ENCODE measurements around the gene CASP2.

The CASP2 gene

DNA sequence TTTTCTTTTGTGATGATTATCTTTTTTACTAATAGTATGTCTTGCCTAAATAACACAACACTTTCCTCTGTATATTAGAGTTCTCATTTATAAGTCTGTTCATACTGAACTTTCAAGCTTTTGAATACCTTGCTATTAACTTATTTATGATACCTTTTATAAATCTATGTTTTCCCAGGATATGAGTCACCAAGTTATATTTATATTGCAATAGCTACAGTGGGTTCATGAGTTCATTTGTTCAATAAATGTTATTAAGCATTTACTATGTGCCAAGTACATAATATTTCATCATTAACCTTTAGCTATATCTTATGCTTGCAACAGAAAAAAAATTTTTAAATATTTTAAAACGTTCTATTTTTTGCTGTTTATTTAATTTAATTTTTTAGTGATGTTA lies 46.1 kb downstream of the CASP2 start:
- no peak for DNase-seq (ENCODE audit: low read depth)

- no peak for DNase-seq (ENCODE audit: low read depth)
Measured at GRCh38 chr7:143337216-143337615, 49.1 kb downstream of the CASP2 start.

DNA sequence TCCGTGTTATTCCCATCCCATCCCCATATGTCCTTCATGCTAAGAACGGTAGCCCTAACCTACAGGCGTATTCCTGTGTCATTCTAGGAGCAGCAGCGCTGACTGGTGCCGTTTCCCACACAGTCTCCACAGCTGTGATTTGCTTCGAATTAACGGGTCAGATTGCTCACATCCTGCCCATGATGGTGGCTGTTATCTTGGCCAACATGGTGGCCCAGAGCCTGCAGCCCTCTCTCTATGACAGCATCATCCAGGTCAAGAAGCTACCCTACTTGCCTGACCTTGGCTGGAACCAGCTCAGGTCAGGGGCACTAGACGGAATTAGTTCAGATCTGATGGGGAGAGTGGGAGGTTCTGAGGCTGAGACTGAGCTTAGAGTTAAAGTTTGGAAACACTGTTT lies 53.7 kb downstream of the CASP2 start:
- DNase-seq (ENCODE audit: low read depth) = no peak

DNA sequence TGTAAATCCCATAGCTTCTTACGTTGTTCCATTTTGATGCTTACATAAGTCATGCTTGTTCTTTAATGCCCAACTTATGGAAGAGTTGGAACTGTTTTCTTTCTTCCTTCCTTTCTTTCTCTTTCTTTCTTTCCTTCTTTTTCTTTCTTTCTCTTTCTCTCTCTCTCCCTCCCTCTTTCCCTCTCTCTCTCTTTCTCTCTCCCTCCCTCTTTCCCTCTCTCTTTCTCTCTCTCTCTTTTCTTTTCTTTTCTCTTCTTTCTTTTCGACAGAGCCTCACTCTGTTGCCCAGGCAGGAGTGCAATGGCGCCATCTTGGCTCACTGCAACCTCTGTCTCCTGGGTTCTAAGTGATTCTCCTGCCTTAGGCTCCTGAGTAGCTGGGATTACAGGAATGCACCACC lies 55.4 kb downstream of the CASP2 start:
- no peak for DNase-seq (ENCODE audit: low read depth)

- DNase-seq (ENCODE audit: low read depth) = peak; percentile 39
Measured at GRCh38 chr7:143345428-143345900, 57.3 kb downstream of the CASP2 start.

DNA sequence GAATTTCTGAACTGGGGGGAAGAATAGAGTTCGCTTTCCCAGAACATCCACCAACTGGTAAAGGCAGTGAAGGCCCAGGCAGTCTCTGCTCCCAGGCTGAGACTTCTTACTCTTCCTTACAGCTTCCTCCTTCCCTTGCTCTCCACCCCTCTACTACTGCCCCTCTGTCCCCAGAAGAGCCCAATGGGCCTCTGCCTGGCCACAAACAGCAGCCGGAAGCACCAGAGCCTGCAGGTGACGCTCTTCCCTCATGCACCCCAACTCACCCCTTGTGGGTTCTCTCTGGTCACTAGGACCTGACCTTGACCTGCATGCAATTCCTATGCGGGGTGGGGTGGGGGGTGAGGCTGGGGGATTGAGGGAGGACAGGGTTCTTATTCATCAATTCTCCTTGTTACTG lies 57.9 kb downstream of the CASP2 start:
- no peak for DNase-seq (ENCODE audit: low read depth)

- DNase-seq (ENCODE audit: low read depth) = no peak
Measured at GRCh38 chr7:143347950-143348349, 59.8 kb downstream of the CASP2 start.

GRCh38 chr7:143351060-143351459 lies 62.9 kb downstream of the CASP2 start:
- no peak for DNase-seq (ENCODE audit: low read depth)

- DNase-seq (ENCODE audit: low read depth) = no peak
Measured at GRCh38 chr7:143351574-143351973, 63.4 kb downstream of the CASP2 start.

- no peak for DNase-seq (ENCODE audit: low read depth)
Measured at GRCh38 chr7:143352531-143353002, 64.4 kb downstream of the CASP2 start.

DNA sequence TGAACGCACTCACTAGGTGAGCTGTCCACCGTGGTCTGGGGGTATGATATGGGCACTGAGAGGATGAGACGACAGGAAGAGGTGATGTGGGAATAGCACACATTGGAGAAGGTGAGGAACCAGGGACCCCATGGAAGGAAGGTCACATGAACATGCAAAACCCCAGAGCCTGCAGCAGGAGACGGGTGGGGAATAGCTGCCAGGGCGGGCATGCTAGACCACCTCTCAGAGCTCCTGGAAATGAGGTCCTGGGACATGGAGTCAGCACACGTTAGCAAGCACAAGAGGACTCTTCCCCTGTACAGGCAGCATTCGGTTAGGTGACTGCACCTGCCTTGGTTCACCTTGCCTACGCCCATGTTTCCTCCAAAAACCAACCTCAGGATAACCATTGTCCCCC lies 66.2 kb downstream of the CASP2 start:
- DNase-seq (ENCODE audit: low read depth) = no peak

DNA sequence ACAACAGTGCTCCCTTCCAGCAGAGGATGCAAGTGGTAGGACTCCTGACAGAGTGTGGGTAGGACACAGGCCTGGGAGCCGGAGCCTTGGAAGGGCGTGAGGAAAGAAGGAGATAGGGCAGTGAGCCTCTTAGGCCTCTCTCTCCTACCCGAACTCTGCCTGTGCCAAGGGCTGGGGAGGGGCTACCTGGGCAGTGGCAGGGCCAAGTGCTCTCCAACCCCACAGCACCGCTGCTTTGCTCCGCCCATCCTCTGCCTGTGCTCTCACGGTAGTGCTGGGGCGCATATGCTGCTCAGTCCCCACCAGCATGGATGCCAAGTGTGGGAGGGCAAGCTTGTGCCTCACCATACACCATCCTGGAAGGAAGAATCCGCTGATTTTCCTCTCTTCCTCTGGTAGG lies 66.8 kb downstream of the CASP2 start:
- no peak for DNase-seq (ENCODE audit: low read depth)

DNA sequence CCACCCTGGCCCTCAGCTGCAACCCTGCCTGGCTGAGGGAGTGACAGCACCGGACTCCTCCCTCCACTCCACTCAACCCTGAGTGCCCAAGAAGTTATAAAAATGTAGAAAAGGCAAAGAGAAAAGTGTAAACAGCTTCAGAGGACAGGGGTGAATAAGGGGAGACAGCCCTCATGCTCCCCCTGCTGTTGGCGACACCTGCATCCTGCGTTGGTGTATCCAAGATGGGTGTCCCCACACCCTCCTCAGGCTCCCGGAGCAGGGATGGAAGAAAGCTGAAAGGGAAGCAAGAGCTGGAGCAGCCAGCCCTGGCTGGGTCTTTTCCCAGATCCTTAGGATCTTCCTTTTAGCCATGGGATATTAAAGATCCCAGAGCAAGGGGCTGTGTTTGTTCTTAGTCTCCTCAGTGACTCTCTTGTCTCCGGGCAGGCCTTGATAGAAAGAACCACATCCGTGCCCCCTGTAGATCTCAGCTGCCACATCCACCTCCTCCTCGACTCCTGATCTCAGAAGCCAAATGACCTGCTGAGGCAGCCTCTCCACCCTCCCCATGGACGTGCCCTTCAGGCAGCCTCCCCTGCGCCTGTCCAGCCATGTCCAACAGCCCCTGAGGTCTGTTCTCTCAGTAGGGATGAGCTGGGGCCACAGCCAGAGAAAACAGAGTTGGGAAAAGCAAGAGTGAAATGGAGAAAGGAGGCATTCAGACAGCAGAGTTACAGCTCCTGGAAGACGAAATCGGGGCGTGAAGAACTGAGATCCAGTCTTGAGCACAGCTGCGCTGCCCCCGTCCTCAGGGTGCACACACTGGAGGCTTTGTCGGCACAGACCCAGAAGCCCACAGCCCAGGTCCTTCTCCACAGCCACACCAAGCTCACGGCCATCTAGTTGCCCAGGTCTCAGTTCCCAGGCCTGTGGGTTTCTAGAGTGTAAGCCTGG lies 67.6 kb downstream of the CASP2 start:
- DNase-seq (ENCODE audit: low read depth) = no peak

GRCh38 chr7:143356414-143357050 lies 68.4 kb downstream of the CASP2 start:
- DNase-seq (ENCODE audit: low read depth) = no peak

Measured in stimulated activated CD4-positive, alpha-beta T cell treated with anti-CD3 and anti-CD28 coated beads, Interleukin-2, amount 100 ng/mL, for 4 hours (primary cell).